Stimulated activated naive CD8-positive, alpha-beta T cell treated with anti-CD3 and anti-CD28 coated beads, Interleukin-15, amount 100 ng/mL, for 72 hours (primary cell): ENCODE measurements around the gene EIF3L.

Experiments used
- ATAC-seq: fragments of 150-1000 bp; cut with Tn5 transposase; 2 replicates; pipeline ENCODE4 v1.10.0; 2021; ENCODE audit warnings: mild to moderate bottlenecking, moderate library complexity
- DNase-seq, 2 donors: peaks; one replicate each; pipeline ENCODE4 v3.0.0; 2021 to 2022
- H3K27ac Mint-ChIP-seq, 2 donors: one replicate each; pipeline ENCODE4 v1.8.0; 2022; ENCODE audit warnings: mild to moderate bottlenecking in 2 of 2, mixed read lengths in 2 of 2, moderate library complexity in 2 of 2
- H3K27me3 Mint-ChIP-seq: one replicate; pipeline ENCODE4 v1.8.0; 2022; ENCODE audit warnings: mixed read lengths
- H3K4me1 Mint-ChIP-seq: one replicate; pipeline ENCODE4 v1.8.0; 2022; ENCODE audit warnings: mild to moderate bottlenecking, mixed read lengths
- H3K4me3 Mint-ChIP-seq, 2 donors: one replicate each; pipeline ENCODE4 v1.8.0; 2022; ENCODE audit warnings: mild to moderate bottlenecking in 2 of 2, mixed read lengths in 2 of 2, moderate library complexity in 1 of 2
- H3K9me3 Mint-ChIP-seq, 2 donors: one replicate each; pipeline ENCODE4 v1.8.0; 2022; ENCODE audit warnings: mixed read lengths in 2 of 2

EIF3L gene

GRCh38 chr22:37830093-37830842 is 19.0 kb upstream of the EIF3L start:
- Mint-ChIP-seq H3K4me1 (peaks cover 5% of the 10 kb centered on the region), H3K27me3 (peaks cover 6% of the 10 kb centered on the region), H3K9me3 (no peaks in the 10 kb centered on the region), H3K27ac (peak overlapping the region in 1 of 2 donors; percentile 22), H3K4me3 (no peak overlapping the region)
- DNase-seq (no peak), ATAC-seq (peak; percentile 15)

- ATAC-seq (no peak), DNase-seq (no peak)
- Mint-ChIP-seq H3K27ac (no peak overlapping the region), H3K9me3 (no peaks in the 10 kb centered on the region), H3K4me3 (no peak overlapping the region), H3K27me3 (no peaks in the 10 kb centered on the region), H3K4me1 (no peaks in the 10 kb centered on the region)
Measured at GRCh38 chr22:37831472-37831871, 17.7 kb upstream of the EIF3L start.

- no peaks in the 10 kb centered on the region for H3K9me3 Mint-ChIP-seq
- H3K4me1 Mint-ChIP-seq, result no peaks in the 10 kb centered on the region
- no peak overlapping the region for H3K27ac Mint-ChIP-seq
- DNase-seq, result no peak
- H3K4me3 Mint-ChIP-seq, result no peak overlapping the region
- no peaks in the 10 kb centered on the region for H3K27me3 Mint-ChIP-seq
- ATAC-seq, result no peak
Measured at GRCh38 chr22:37832022-37832857, 17.0 kb upstream of the EIF3L start.

- Mint-ChIP-seq H3K27ac (no peak overlapping the region), H3K27me3 (no peaks in the 10 kb centered on the region), H3K4me3 (peak overlapping the region in 1 of 2 donors; percentile 92), H3K4me1 (peaks cover 20% of the 10 kb centered on the region), H3K9me3 (no peaks in the 10 kb centered on the region)
- ATAC-seq (no peak), DNase-seq (no peak)
Measured at GRCh38 chr22:37842015-37842793, 7.0 kb upstream of the EIF3L start.

- H3K27me3 Mint-ChIP-seq, result no peaks in the 10 kb centered on the region
- H3K4me1 Mint-ChIP-seq, result peaks cover 35% of the 10 kb centered on the region
- no peaks in the 10 kb centered on the region for H3K9me3 Mint-ChIP-seq
- H3K27ac Mint-ChIP-seq, result peak overlapping the region; percentile 80 to 90
- no peak for DNase-seq
- peak; percentile 59 for ATAC-seq
- H3K4me3 Mint-ChIP-seq, result peak overlapping the region; percentile 86 to 92
Measured at GRCh38 chr22:37843741-37844089, 5.5 kb upstream of the EIF3L start.

- H3K27ac Mint-ChIP-seq, result peak overlapping the region; percentile 78 to 86
- H3K4me3 Mint-ChIP-seq, result peak overlapping the region; percentile 86 to 92
- H3K4me1 Mint-ChIP-seq, result peaks cover 42% of the 10 kb centered on the region
- DNase-seq (no peak), ATAC-seq (no peak)
- no peaks in the 10 kb centered on the region for H3K27me3 Mint-ChIP-seq
- no peaks in the 10 kb centered on the region for H3K9me3 Mint-ChIP-seq
Measured at GRCh38 chr22:37844904-37845329, 4.3 kb upstream of the EIF3L start.

GRCh38 chr22:37846433-37846832 is 2.8 kb upstream of the EIF3L start:
- Mint-ChIP-seq H3K27ac (no peak overlapping the region), H3K4me1 (peaks cover 51% of the 10 kb centered on the region), H3K27me3 (no peaks in the 10 kb centered on the region), H3K4me3 (no peak overlapping the region), H3K9me3 (no peaks in the 10 kb centered on the region)
- ATAC-seq (no peak), DNase-seq (no peak)

- no peak for ATAC-seq
- peak; percentile 30 to 40 for DNase-seq
- Mint-ChIP-seq H3K9me3 (no peaks in the 10 kb centered on the region), H3K27ac (peak overlapping the region; percentile 99 to 100), H3K27me3 (no peaks in the 10 kb centered on the region), H3K4me3 (peak overlapping the region; percentile 99 to 100), H3K4me1 (peaks cover 47% of the 10 kb centered on the region)
Measured at GRCh38 chr22:37848587-37849088, 581 bp upstream of the EIF3L start.

- Mint-ChIP-seq H3K4me3 (peak overlapping the region; percentile 99 to 100), H3K27ac (no peak overlapping the region), H3K4me1 (peaks cover 58% of the 10 kb centered on the region), H3K9me3 (no peaks in the 10 kb centered on the region), H3K27me3 (no peaks in the 10 kb centered on the region)
- ATAC-seq (no peak), DNase-seq (no peak)
Measured at GRCh38 chr22:37850801-37851200, 1.6 kb downstream of the EIF3L start.

- Mint-ChIP-seq H3K27ac (peak overlapping the region in 1 of 2 donors; percentile 52), H3K9me3 (no peaks in the 10 kb centered on the region), H3K4me3 (no peak overlapping the region), H3K4me1 (peaks cover 56% of the 10 kb centered on the region), H3K27me3 (no peaks in the 10 kb centered on the region)
- DNase-seq (no peak), ATAC-seq (no peak)
Measured at GRCh38 chr22:37852418-37852817, 3.2 kb downstream of the EIF3L start.

- Mint-ChIP-seq H3K27ac (peak overlapping the region; percentile 12 to 28), H3K27me3 (no peaks in the 10 kb centered on the region), H3K4me3 (no peak overlapping the region), H3K4me1 (peaks cover 35% of the 10 kb centered on the region), H3K9me3 (no peaks in the 10 kb centered on the region)
- ATAC-seq (no peak), DNase-seq (no peak)
Measured at GRCh38 chr22:37854946-37855345, 5.7 kb downstream of the EIF3L start.

- no peaks in the 10 kb centered on the region for H3K27me3 Mint-ChIP-seq
- DNase-seq, result no peak
- H3K27ac Mint-ChIP-seq, result peak overlapping the region in 1 of 2 donors; percentile 28
- ATAC-seq, result no peak
- no peaks in the 10 kb centered on the region for H3K9me3 Mint-ChIP-seq
- H3K4me1 Mint-ChIP-seq, result peaks cover 34% of the 10 kb centered on the region
- H3K4me3 Mint-ChIP-seq, result no peak overlapping the region
Measured at GRCh38 chr22:37855462-37855861, 6.2 kb downstream of the EIF3L start.

GRCh38 chr22:37860796-37861421 is 11.7 kb downstream of the EIF3L start:
- Mint-ChIP-seq H3K27ac (peak overlapping the region; percentile 1 to 24), H3K4me3 (no peak overlapping the region), H3K9me3 (no peaks in the 10 kb centered on the region), H3K4me1 (peaks cover 6% of the 10 kb centered on the region), H3K27me3 (no peaks in the 10 kb centered on the region)
- ATAC-seq (no peak), DNase-seq (no peak)

GRCh38 chr22:37862570-37863325 is 13.5 kb downstream of the EIF3L start:
- no peaks in the 10 kb centered on the region for H3K9me3 Mint-ChIP-seq
- no peak overlapping the region for H3K27ac Mint-ChIP-seq
- ATAC-seq (no peak), DNase-seq (no peak)
- H3K4me1 Mint-ChIP-seq, result peaks cover 6% of the 10 kb centered on the region
- H3K4me3 Mint-ChIP-seq, result no peak overlapping the region
- H3K27me3 Mint-ChIP-seq, result no peaks in the 10 kb centered on the region
